Parathyroid adenoma (tissue), 2 donors: ENCODE data around the gene SIL1.

Source experiments
- H2AFZ ChIP-seq: fragments of 300-600 bp; sonication (generic); one replicate; pipeline ENCODE4 v1.7.0; 2017; ENCODE audit warnings: antibody characterized with exemption, mild to moderate bottlenecking
- H3K27ac ChIP-seq: fragments of 300-600 bp; sonication (generic); one replicate; pipeline ENCODE4 v1.7.0; 2017
- H3K27me3 ChIP-seq: fragments of 300-600 bp; sonication (generic); one replicate; pipeline ENCODE4 v1.7.0; 2017; ENCODE audit warnings: low read length; ENCODE audit not compliant: control insufficient read depth, insufficient read depth
- H3K36me3 ChIP-seq: fragments of 300-600 bp; sonication (generic); one replicate; pipeline ENCODE4 v1.7.0; 2017; ENCODE audit warnings: low read length; ENCODE audit not compliant: control insufficient read depth, insufficient read depth
- H3K4me1 ChIP-seq: fragments of 300-600 bp; sonication (generic); one replicate; pipeline ENCODE4 v1.7.0; 2017; ENCODE audit warnings: control low read depth
- H3K4me2 ChIP-seq: fragments of 300-600 bp; sonication (generic); one replicate; pipeline ENCODE4 v1.7.0; 2017; ENCODE audit warnings: low read length
- H3K4me3 ChIP-seq: fragments of 300-600 bp; sonication (generic); one replicate; pipeline ENCODE4 v1.7.0; 2017; ENCODE audit warnings: low read depth, low read length
- H3K79me2 ChIP-seq: fragments of 300-600 bp; sonication (generic); one replicate; pipeline ENCODE4 v1.7.0; 2017; ENCODE audit warnings: control low read depth
- H3K9ac ChIP-seq: fragments of 300-600 bp; sonication (generic); one replicate; pipeline ENCODE4 v1.7.0; 2017; ENCODE audit warnings: mild to moderate bottlenecking
- H3K9me3 ChIP-seq: fragments of 300-600 bp; sonication (generic); one replicate; pipeline ENCODE4 v1.7.0; 2017; ENCODE audit warnings: low read length; ENCODE audit not compliant: control insufficient read depth
- CTCF ChIP-seq: fragments of 300-600 bp; sonication (generic); IDR thresholded peaks from one replicate; pipeline ENCODE4 v1.7.0; 2017; ENCODE audit warnings: antibody characterized with exemption, mild to moderate bottlenecking
- donor health status: primary hyperparathyroidism.

Gene SIL1

GRCh38 chr5:139148306-139148705, 49.9 kb downstream of the SIL1 start:
- Histone ChIP-seq H3K79me2 (peaks cover 7% of the 10 kb centered on the region), H3K4me1 (peaks cover 19% of the 10 kb centered on the region), H2AFZ (no peak overlapping the region), H3K9ac (no peak overlapping the region), H3K36me3 (no peaks in the 10 kb centered on the region), H3K9me3 (no peaks in the 10 kb centered on the region), H3K27ac (no peak overlapping the region), H3K27me3 (no peaks in the 10 kb centered on the region), H3K4me2 (no peak overlapping the region), H3K4me3 (no peak overlapping the region)
- no peak for TF ChIP-seq CTCF

- Histone ChIP-seq H3K9ac (no peak overlapping the region), H3K79me2 (peaks cover 7% of the 10 kb centered on the region), H3K4me3 (no peak overlapping the region), H3K27me3 (no peaks in the 10 kb centered on the region), H3K27ac (no peak overlapping the region), H3K4me2 (no peak overlapping the region), H3K4me1 (peaks cover 19% of the 10 kb centered on the region), H3K9me3 (no peaks in the 10 kb centered on the region), H3K36me3 (no peaks in the 10 kb centered on the region), H2AFZ (peak overlapping the region; percentile 25)
- no peak for TF ChIP-seq CTCF
These were observed 50.6 kb downstream of the SIL1 start for GRCh38 chr5:139147483-139148087.

- Histone ChIP-seq H3K27ac (no peak overlapping the region), H3K79me2 (peaks cover 7% of the 10 kb centered on the region), H3K4me3 (no peak overlapping the region), H2AFZ (peak overlapping the region; percentile 25), H3K36me3 (no peaks in the 10 kb centered on the region), H3K9ac (no peak overlapping the region), H3K9me3 (no peaks in the 10 kb centered on the region), H3K27me3 (no peaks in the 10 kb centered on the region), H3K4me2 (no peak overlapping the region), H3K4me1 (peaks cover 23% of the 10 kb centered on the region)
- TF ChIP-seq CTCF, result no peak
These were observed 51.2 kb downstream of the SIL1 start for GRCh38 chr5:139146809-139147482.

GRCh38 chr5:139141446-139142204, 56.5 kb downstream of the SIL1 start:
- H3K9ac ChIP-seq, result no peak overlapping the region

More at GRCh38 chr5:139141446-139142204, 56.5 kb downstream of the SIL1 start:
- no peaks in the 10 kb centered on the region for H3K9me3 ChIP-seq
- peak overlapping the region; percentile 54 for H3K27ac ChIP-seq
- H2AFZ ChIP-seq, result peak overlapping the region; percentile 44
- no peak overlapping the region for H3K4me3 ChIP-seq
- no peaks in the 10 kb centered on the region for H3K36me3 ChIP-seq
- H3K4me2 ChIP-seq, result peak overlapping the region; percentile 13
- H3K4me1 ChIP-seq, result peaks cover 31% of the 10 kb centered on the region
- peaks cover 11% of the 10 kb centered on the region for H3K79me2 ChIP-seq
- no peak for TF ChIP-seq CTCF
- H3K27me3 ChIP-seq, result no peaks in the 10 kb centered on the region
